GM11168 (cell line): ENCODE data around the gene CIDEB.

Experiments used
- in situ Hi-C: fragments of 300-500 bp; cut with MboI; formaldehyde crosslinking; loops from one replicate; pipeline ENCODE4 v1.12.0; 2022; ENCODE audit warnings: low sequenced_read_pairs; ENCODE audit not compliant: unreplicated experiment

CIDEB gene

GRCh38 chr14:24273422-24273998, 34.3 kb downstream of the CIDEB start:
- in situ Hi-C loops: no loop called here

- in situ Hi-C loops: no loop called here
Measured at GRCh38 chr14:24272467-24272866, 35.3 kb downstream of the CIDEB start.

GRCh38 chr14:24271834-24272263, 35.9 kb downstream of the CIDEB start:
- in situ Hi-C loops: no loop called here

- in situ Hi-C loops: no loop called here
Measured at GRCh38 chr14:24271134-24271833, 36.5 kb downstream of the CIDEB start, which contains the start of gene RABGGTA. Gene RABGGTA (minus strand): TSS chr14:24271597. CDS start chr14:24271115, 482 bp downstream.

GRCh38 chr14:24270537-24271133, 37.1 kb downstream of the CIDEB start:
- in situ Hi-C loops: no loop called here

GRCh38 chr14:24269910-24270536, 37.8 kb downstream of the CIDEB start:
- in situ Hi-C loops: no loop called here

- in situ Hi-C loops: no loop called here
Measured at GRCh38 chr14:24269368-24269767, 38.4 kb downstream of the CIDEB start.

GRCh38 chr14:24268225-24268624, 39.6 kb downstream of the CIDEB start:
- in situ Hi-C loops: no loop called here

- in situ Hi-C loops: no loop called here
Measured at GRCh38 chr14:24267516-24267915, 40.3 kb downstream of the CIDEB start.

GRCh38 chr14:24266344-24267244, 41.2 kb downstream of the CIDEB start:
- in situ Hi-C loops: no loop called here

- in situ Hi-C loops: no loop called here
Measured at GRCh38 chr14:24264298-24264697, 43.5 kb downstream of the CIDEB start.

- in situ Hi-C loops: no loop called here
Measured at GRCh38 chr14:24263848-24264247, 43.9 kb downstream of the CIDEB start.

GRCh38 chr14:24262821-24263733, 44.7 kb downstream of the CIDEB start, which contains the start of gene TGM1:
Gene TGM1 (minus strand): TSS chr14:24263177. CDS start chr14:24262352, 825 bp downstream.
- in situ Hi-C loops: no loop called here

GRCh38 chr14:24261969-24262327, 45.8 kb downstream of the CIDEB start:
- in situ Hi-C loops: no loop called here

GRCh38 chr14:24261256-24261968, 46.4 kb downstream of the CIDEB start:
- in situ Hi-C loops: no loop called here

GRCh38 chr14:24260780-24261157, 47.0 kb downstream of the CIDEB start:
- in situ Hi-C loops: no loop called here

- in situ Hi-C loops: no loop called here
Measured at GRCh38 chr14:24260026-24260779, 47.6 kb downstream of the CIDEB start.
